IMR-90 (cell line): Measurements from ENCODE around the gene CD9. TPM values are rescaled to one million over a fixed set of nuclear protein-coding genes. Genes with fewer than 3 reads are reported as not detected.

Experiments used
- ATAC-seq: fragments of 200-7000 bp; cut with Tn5 transposase; 2 replicates; pipeline ENCODE4 v1.9.1; 2020; ENCODE audit warnings: low read depth, mild to moderate bottlenecking, moderate library complexity
- BruUV-seq: library from RNA; stranded (reverse); fragments of 400-500 nt; replicated peaks from 2 replicates; lab custom pipeline; 2021; lab: Mats Ljungman, UMichigan
- CTCF ChIA-PET: fragments of 300-600 bp; formaldehyde crosslinking; extraction: SDS; loops from one replicate; lab custom pipeline; 2021; ENCODE audit warnings: antibody characterized with exemption; lab: Yijun Ruan, JAX
- POLR2A ChIA-PET: fragments of 300-600 bp; sonication (Branson Sonifier 250); formaldehyde crosslinking; loops from one replicate; lab custom pipeline; 2022; ENCODE audit warnings: antibody characterized with exemption; ENCODE audit not compliant: unreplicated experiment; lab: Charles Lee
- DNase-seq: peaks from one replicate; pipeline ENCODE4 v3.0.0; 2013
- H2AFZ ChIP-seq: replicated peaks from 2 replicates; pipeline ENCODE3; 2013; ENCODE audit warnings: low read length, mild to moderate bottlenecking; ENCODE audit not compliant: poor library complexity
- H2AK5ac ChIP-seq: 2 replicates; pipeline ENCODE4 v1.6.1; 2013; ENCODE audit warnings: low read depth, low read length, inconsistent platforms
- H2AK9ac ChIP-seq: replicated peaks from 2 replicates; pipeline ENCODE3; 2013; ENCODE audit warnings: mild to moderate bottlenecking, low read depth, low read length, moderate library complexity; ENCODE audit not compliant: poor library complexity
- H2BK120ac ChIP-seq: 2 replicates; pipeline ENCODE4 v1.6.1; 2013; ENCODE audit warnings: low read depth, low read length, inconsistent platforms
- H2BK15ac ChIP-seq: 3 replicates; pipeline ENCODE4 v1.6.1; 2013; ENCODE audit warnings: low read depth, low read length, inconsistent platforms
- H2BK20ac ChIP-seq: 2 replicates; pipeline ENCODE4 v1.6.1; 2013; ENCODE audit warnings: low read depth, mild to moderate bottlenecking, inconsistent platforms, low read length, moderate library complexity
- H2BK5ac ChIP-seq: 2 replicates; pipeline ENCODE4 v1.6.1; 2013; ENCODE audit warnings: mild to moderate bottlenecking, low read depth, low read length, inconsistent platforms; ENCODE audit not compliant: poor library complexity, severe bottlenecking
- H3K14ac ChIP-seq: replicated peaks from 2 replicates; pipeline ENCODE4 v1.6.1; 2013; ENCODE audit warnings: low read depth, low read length, inconsistent platforms
- H3K18ac ChIP-seq: 2 replicates; pipeline ENCODE4 v1.6.1; 2013; ENCODE audit warnings: low read depth, low read length, control low read depth
- H3K23ac ChIP-seq: 2 replicates; pipeline ENCODE4 v1.6.1; 2013; ENCODE audit warnings: low read depth, low read length, inconsistent platforms
- H3K27ac ChIP-seq: 2 replicates; pipeline ENCODE4 v1.5.1; 2013; ENCODE audit warnings: mild to moderate bottlenecking, control low read depth, low read length; ENCODE audit not compliant: insufficient read depth
- H3K27me3 ChIP-seq: 2 replicates; pipeline ENCODE4 v1.6.1; 2013; ENCODE audit warnings: low read length; ENCODE audit not compliant: control insufficient read depth, insufficient read depth
- H3K36me3 ChIP-seq: 2 replicates; pipeline ENCODE4 v1.6.1; 2013; ENCODE audit warnings: low read length, mixed read lengths; ENCODE audit not compliant: control insufficient read depth, insufficient read depth
- H3K4ac ChIP-seq: 2 replicates; pipeline ENCODE4 v1.6.1; 2013; ENCODE audit warnings: low read depth, low read length, inconsistent platforms
- H3K4me1 ChIP-seq: 2 replicates; pipeline ENCODE4 v1.6.1; 2013; ENCODE audit warnings: low read length, mixed read lengths; ENCODE audit not compliant: control insufficient read depth, insufficient read depth
- H3K4me2 ChIP-seq: 2 replicates; pipeline ENCODE4 v1.6.1; 2013; ENCODE audit warnings: low read depth, mild to moderate bottlenecking, control low read depth, low read length, moderate library complexity
- H3K4me3 ChIP-seq: 2 replicates; pipeline ENCODE4 v1.5.1; 2013; ENCODE audit warnings: low read depth, mild to moderate bottlenecking, control low read depth, low read length, moderate library complexity; ENCODE audit not compliant: insufficient read depth
- H3K56ac ChIP-seq: 2 replicates; pipeline ENCODE4 v1.6.1; 2013; ENCODE audit warnings: low read length, inconsistent platforms; ENCODE audit not compliant: insufficient read depth; ENCODE audit errors: extremely low read depth
- H3K79me1 ChIP-seq, 2 experiments: 2 replicates each; pipeline ENCODE4 v1.6.1; 2013; ENCODE audit warnings: low read length in 2 of 2, inconsistent platforms in 1 of 2, low read depth in 1 of 2
- H3K9ac ChIP-seq: 2 replicates; pipeline ENCODE4 v1.6.1; 2013; ENCODE audit warnings: low read depth, low read length, control low read depth
- H3K9me1 ChIP-seq: 2 replicates; pipeline ENCODE4 v1.6.1; 2013; ENCODE audit warnings: low read length, inconsistent platforms; ENCODE audit not compliant: insufficient read depth
- H3K9me3 ChIP-seq: 2 replicates; pipeline ENCODE4 v1.6.1; 2013; ENCODE audit warnings: low read length; ENCODE audit not compliant: control insufficient read depth, insufficient read depth
- H4K20me1 ChIP-seq: 2 replicates; pipeline ENCODE4 v1.6.1; 2013; ENCODE audit warnings: low read length, inconsistent platforms; ENCODE audit not compliant: insufficient read depth
- H4K5ac ChIP-seq: 2 replicates; pipeline ENCODE4 v1.6.1; 2013; ENCODE audit warnings: mild to moderate bottlenecking, low read depth, low read length, control low read depth
- H4K8ac ChIP-seq, 2 experiments: 2 replicates each; pipeline ENCODE4 v1.6.1; 2013; ENCODE audit warnings: low read depth in 2 of 2, low read length in 2 of 2, control low read depth in 1 of 2, inconsistent platforms in 1 of 2
- H4K91ac ChIP-seq: 2 replicates; pipeline ENCODE4 v1.6.1; 2013; ENCODE audit warnings: low read depth, low read length, inconsistent platforms; ENCODE audit not compliant: insufficient read depth
- BHLHE40 ChIP-seq: fragments of 150-350 bp; IDR thresholded peaks from 2 replicates; pipeline ENCODE4 v1.6.1; 2016; ENCODE audit warnings: mild to moderate bottlenecking, low read depth, low read length
- CEBPB ChIP-seq: IDR thresholded peaks from 2 replicates; pipeline ENCODE4 v1.6.1; 2012; ENCODE audit warnings: low read depth, low read length, improper control_type of control experiment
- CHD1 ChIP-seq: IDR thresholded peaks from 2 replicates; pipeline ENCODE4 v1.6.1; 2012; ENCODE audit warnings: low read depth, low read length, improper control_type of control experiment
- ELK1 ChIP-seq: fragments of 150-350 bp; IDR thresholded peaks from 2 replicates; pipeline ENCODE4 v1.6.1; 2016; ENCODE audit warnings: low read depth, mild to moderate bottlenecking, low read length, moderate library complexity, borderline replicate concordance
- FOS ChIP-seq: fragments of 150-350 bp; IDR thresholded peaks from 2 replicates; pipeline ENCODE4 v1.6.1; 2016; ENCODE audit warnings: low read depth, low read length
- MAFK ChIP-seq: IDR thresholded peaks from 2 replicates; pipeline ENCODE4 v1.6.1; 2012; ENCODE audit warnings: low read depth, low read length, improper control_type of control experiment
- MAZ ChIP-seq: IDR thresholded peaks from 2 replicates; pipeline ENCODE4 v1.6.1; 2012; ENCODE audit warnings: low read depth, mild to moderate bottlenecking, low read length, improper control_type of control experiment, moderate library complexity, borderline replicate concordance
- MXI1 ChIP-seq: IDR thresholded peaks from 2 replicates; pipeline ENCODE4 v1.6.1; 2012; ENCODE audit warnings: low read depth, mild to moderate bottlenecking, low read length, moderate library complexity, borderline replicate concordance
- NFE2L2 ChIP-seq: fragments of 150-350 bp; IDR thresholded peaks from 2 replicates; pipeline ENCODE4 v1.6.1; 2016; ENCODE audit warnings: low read depth, mild to moderate bottlenecking, low read length
- POLR2A ChIP-seq: IDR thresholded peaks from 2 replicates; pipeline ENCODE4 v1.6.1; 2012; ENCODE audit warnings: mild to moderate bottlenecking, low read depth, low read length
- RCOR1 ChIP-seq: IDR thresholded peaks from 2 replicates; pipeline ENCODE4 v1.6.1; 2012; ENCODE audit warnings: mild to moderate bottlenecking, low read length, improper control_type of control experiment; ENCODE audit not compliant: insufficient replicate concordance
- SMC3 ChIP-seq: fragments of 150-350 bp; IDR thresholded peaks from 2 replicates; pipeline ENCODE4 v1.6.1; 2016; ENCODE audit warnings: low read depth, mild to moderate bottlenecking, antibody characterized with exemption, low read length, moderate library complexity
- WGBS, 2 experiments: methylation state at CpG; one replicate each; pipeline versions ENCODE4 v1.1.5 to v1.1.7; 2013; ENCODE audit warnings: missing lambda C conversion rate in 2 of 2; ENCODE audit not compliant: insufficient read length in 1 of 2; ENCODE audit errors: extremely low coverage in 2 of 2; 5-methylcytosine and 5-hydroxymethylcytosine counted together
- dilution Hi-C: fragments of 300-500 bp; cut with HindIII; formaldehyde crosslinking; loops from one replicate; pipeline ENCODE4 v1.14.3; 2018; ENCODE audit warnings: low sequenced_read_pairs; ENCODE audit not compliant: unreplicated experiment
- in situ Hi-C: fragments of 300-500 bp; cut with MboI; formaldehyde crosslinking; loops from 3 replicates; pipeline ENCODE4 v1.14.3; 2019; ENCODE audit warnings: low sequenced_read_pairs, inconsistent platforms, mixed read lengths
- intact Hi-C: fragments of 100-400 bp; cut with micrococcal nuclease; formaldehyde crosslinking; loops from 2 replicates; pipeline ENCODE4 v1.10.0; 2022
- polyA plus RNA-seq, 3 experiments: library from polyadenylated mRNA; depleted of rRNA; stranded (reverse); fragments of >200 nt; gene quantifications; 2 replicates each; pipeline ENCODE4 v1.2.3, GENCODE V29; 2012; ENCODE audit warnings: low replicate concordance in 1 of 3
- total RNA-seq: library from RNA; depleted of rRNA; stranded (reverse); fragments of >200 nt; gene quantifications from 2 replicates; pipeline ENCODE4 v1.2.3, GENCODE V29; 2012
- TF ChIP-seq, protein P1 (sequence below): fragments of 150-350 bp; IDR thresholded peaks from 2 replicates; pipeline ENCODE4 v1.6.1; 2017; ENCODE audit warnings: mild to moderate bottlenecking, antibody characterized with exemption, low read length, low read depth

Gene CD9
- total and polyA plus RNA-seq, 2 of the 4 experiments (the other 2 are of a cell fraction): 48.8 to 70.9 TPM

GRCh38 chr12:6215932-6216494 lies 15.8 kb downstream of the CD9 start (continued):
- no peak for TF ChIP-seq FOS

DNA sequence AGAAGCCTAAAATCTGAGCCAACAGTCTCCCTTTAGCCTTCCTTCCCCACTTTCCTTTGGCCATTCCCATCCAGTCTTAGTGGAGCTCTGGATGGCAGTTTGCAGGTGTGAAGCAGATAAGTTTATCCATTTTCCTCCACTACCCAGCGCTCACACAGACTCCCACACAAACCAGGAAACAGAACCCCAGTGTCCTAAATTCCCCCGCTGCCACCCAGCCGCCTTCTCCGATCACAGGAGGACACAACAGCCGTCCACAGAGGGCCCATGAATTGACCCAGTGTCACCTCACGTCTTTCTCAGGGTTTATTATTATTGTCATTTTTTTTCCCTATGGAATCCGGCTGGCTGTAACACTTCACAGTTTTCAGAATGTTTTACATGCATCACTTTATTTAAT lies 16.4 kb downstream of the CD9 start:
- Histone ChIP-seq H2AK9ac (no peak overlapping the region), H4K91ac (peak overlapping the region; percentile 5; the same call in 1 of the 2 replicates), H4K5ac (peak overlapping the region; percentile 11; the same call in 1 of the 2 replicates), H2BK20ac (no peak overlapping the region), H4K8ac (peak overlapping the region in 1 of 2 experiments; percentile 36; a peak in 1 of 4 replicates), H2AFZ (no peak overlapping the region), H2BK120ac (no peak overlapping the region), H3K56ac (no peak overlapping the region), H3K4me1 (peaks cover 23% of the 10 kb centered on the region), H3K9me1 (peaks cover 24% of the 10 kb centered on the region), H3K27ac (no peak overlapping the region), H3K18ac (peak overlapping the region; percentile 57; the same call in 1 of the 2 replicates), H3K4ac (peak overlapping the region; percentile 72), H2AK5ac (peak overlapping the region; percentile 18; the same call in 1 of the 2 replicates), H3K79me1 (peaks cover 9 to 76% of the 10 kb centered on the region in 2 experiments), H3K36me3 (no peaks in the 10 kb centered on the region), H2BK5ac (no peak overlapping the region), H2BK15ac (no peak overlapping the region; the same call in 2 of the 3 replicates), H3K9me3 (no peaks in the 10 kb centered on the region), H3K23ac (peak overlapping the region; percentile 49; the same call in 1 of the 2 replicates), H3K4me2 (no peak overlapping the region), H3K14ac (peak overlapping the region; percentile 57; the same call in 1 of the 2 replicates), H3K4me3 (no peak overlapping the region), H3K27me3 (no peaks in the 10 kb centered on the region), H3K9ac (no peak overlapping the region), H4K20me1 (peaks cover 14% of the 10 kb centered on the region; the same call in 1 of the 2 replicates)
- intact Hi-C loops: no loop called here
- ChIA-PET POLR2A (no interaction called here), CTCF (no interaction called here)
- no peak for DNase-seq
- in situ Hi-C loops: no loop called here
- ATAC-seq: no peak
- TF ChIP-seq CHD1 (no peak), MAFK (no peak), CEBPB (no peak), RCOR1 (no peak), SMC3 (no peak), MXI1 (no peak), POLR2A (no peak), BHLHE40 (no peak), MAZ (no peak), ELK1 (no peak), NFE2L2 (no peak)
- TF ChIP-seq, protein P1, sequence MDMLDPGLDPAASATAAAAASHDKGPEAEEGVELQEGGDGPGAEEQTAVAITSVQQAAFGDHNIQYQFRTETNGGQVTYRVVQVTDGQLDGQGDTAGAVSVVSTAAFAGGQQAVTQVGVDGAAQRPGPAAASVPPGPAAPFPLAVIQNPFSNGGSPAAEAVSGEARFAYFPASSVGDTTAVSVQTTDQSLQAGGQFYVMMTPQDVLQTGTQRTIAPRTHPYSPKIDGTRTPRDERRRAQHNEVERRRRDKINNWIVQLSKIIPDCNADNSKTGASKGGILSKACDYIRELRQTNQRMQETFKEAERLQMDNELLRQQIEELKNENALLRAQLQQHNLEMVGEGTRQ: no peak
- BruUV-seq: no TSS peak
- WGBS, 2 experiments: 96% methylated on average over 5 of the region's 7 CpGs; no CpG with 5 or more reads in 1 of the 2 experiments
- dilution Hi-C loops: no loop called here
